CD4-positive, alpha-beta T cell treated with Interleukin-17A for 1 hour (primary cell): Measurements from ENCODE around the gene PRRX1.

Source experiments
- DNase-seq: peaks from one replicate; pipeline ENCODE4 v3.0.0-alpha.2; 2020

PRRX1 gene

DNA sequence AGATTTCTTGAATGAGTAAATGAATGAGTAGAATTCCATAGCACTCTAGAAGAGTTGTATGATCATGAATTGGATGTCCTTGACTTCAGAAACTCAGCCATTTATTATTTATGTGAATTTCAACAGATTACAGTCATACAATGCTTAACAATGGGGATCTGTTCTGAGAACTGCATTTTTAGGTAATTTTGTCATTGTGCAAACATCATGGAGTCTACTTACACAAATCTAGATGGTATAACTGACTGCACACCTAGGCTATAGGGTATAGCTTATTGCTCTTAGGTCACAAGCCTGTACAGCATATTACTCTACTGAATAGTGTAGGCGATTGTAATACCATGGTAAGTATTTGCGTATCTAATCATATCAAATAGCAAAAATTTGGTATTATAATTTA, 59.6 kb downstream of the PRRX1 start:
- DNase-seq, result no peak

DNA sequence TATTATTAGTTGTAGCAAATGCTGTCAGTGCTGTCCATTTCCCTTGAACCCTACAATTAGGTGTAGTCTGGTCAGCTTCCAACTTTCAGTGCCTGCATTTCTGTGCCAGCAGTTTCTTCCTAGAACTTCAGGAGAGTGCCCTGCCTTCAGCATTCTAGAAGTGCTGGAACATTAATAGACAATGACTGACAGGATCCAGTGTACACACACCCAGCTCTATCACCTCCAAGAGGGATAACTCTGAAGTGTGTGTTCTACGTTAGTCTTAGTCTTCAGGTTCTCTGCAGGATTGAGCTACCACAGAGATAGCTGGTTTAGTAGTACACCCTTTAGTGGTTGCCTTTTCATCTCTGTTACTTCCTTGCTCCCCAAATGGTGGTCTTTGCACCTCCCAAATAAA, 61.4 kb downstream of the PRRX1 start:
- DNase-seq, result no peak

DNA sequence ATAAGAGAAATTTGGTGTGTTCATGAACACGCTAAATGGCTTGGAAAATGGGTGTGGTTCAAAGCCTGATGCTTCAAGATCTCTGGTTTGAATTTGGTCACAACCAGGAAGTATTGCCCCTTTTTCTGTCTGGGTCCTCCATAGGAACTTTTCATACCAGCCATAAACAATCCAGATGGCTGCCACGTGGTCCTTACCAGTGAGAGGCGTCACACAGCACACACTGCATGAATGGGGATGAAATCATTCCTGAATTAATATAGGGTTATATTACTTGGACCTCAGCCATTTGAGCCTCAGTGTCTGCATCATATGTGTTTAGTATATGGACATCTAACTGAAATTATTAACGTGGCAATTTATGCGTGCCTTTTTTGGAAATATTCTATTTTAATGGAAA, 64.0 kb downstream of the PRRX1 start:
- DNase-seq, result no peak

DNA sequence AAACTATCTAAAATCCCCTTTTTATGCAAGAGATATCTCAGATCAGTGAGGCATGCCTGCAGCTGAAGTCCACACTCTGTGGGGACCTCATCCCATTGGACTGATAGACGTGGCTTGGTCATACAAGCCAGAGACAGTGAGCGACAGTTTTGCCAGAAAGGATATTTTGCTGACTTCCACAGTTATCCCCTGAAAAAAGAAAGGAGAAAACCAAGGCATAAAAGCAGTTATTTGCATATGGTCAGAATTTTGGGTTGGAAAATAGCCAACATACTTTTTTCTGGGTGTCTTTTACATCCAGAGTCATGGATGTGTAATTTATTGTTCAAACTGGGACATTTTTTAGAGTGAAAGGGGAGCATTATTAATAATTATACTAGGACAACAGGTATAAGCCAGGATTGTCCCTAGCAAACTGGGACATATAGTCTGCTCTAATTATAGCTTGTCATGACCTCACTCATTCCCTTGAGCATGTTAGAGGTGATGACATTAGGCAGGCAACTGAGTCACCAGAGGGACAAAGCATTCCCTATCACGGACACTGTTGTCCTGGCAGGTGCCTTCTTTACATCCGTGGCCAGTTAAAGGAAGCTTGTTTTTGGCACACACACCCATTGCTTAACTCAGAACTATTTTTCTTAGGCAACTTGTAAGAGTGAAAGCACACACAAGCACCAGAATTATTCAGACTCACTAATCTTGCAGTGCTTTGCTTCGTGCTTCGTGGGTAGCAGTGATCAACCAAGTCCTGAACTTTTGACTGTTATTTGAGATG, 65.5 kb downstream of the PRRX1 start:
- DNase-seq, result no peak

DNA sequence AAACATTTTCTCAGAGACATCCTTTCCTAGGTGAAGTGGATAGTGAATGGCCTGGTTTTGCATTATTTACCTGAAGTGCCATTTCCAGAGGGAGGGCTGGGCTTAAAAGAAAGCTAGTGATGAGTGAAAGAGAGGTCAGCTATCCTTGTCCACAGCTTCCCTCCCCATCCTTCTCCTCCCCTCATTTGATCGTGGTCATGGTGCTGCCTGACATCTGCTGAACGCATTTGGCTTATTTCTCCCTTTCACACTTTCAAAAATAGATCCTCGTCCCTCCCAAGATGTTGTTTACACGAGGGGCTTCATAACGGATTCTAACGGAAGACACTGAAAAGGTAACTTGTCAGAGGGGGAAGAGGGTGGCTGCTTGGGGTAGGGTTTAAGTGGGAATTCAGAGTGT, 66.1 kb downstream of the PRRX1 start:
- no peak for DNase-seq

DNA sequence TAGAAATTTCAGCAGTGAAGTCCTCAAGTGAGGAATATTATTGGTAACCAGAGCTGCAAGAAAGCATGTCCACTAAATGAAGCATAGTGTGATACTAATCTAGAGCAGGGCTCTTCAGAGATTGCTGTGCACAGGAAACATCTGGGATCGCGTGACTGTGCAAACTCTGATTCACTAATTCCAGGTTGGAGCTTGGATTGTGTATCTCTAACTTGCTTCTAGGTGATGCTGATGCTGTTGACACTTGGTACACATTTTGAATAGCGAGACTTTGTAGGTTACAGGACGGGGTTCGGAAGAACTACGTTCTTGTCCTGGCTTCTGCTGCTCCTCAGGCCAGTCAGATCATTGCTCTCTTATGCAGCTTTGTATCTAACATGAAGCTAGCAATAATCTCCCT, 66.5 kb downstream of the PRRX1 start:
- DNase-seq, result no peak

DNA sequence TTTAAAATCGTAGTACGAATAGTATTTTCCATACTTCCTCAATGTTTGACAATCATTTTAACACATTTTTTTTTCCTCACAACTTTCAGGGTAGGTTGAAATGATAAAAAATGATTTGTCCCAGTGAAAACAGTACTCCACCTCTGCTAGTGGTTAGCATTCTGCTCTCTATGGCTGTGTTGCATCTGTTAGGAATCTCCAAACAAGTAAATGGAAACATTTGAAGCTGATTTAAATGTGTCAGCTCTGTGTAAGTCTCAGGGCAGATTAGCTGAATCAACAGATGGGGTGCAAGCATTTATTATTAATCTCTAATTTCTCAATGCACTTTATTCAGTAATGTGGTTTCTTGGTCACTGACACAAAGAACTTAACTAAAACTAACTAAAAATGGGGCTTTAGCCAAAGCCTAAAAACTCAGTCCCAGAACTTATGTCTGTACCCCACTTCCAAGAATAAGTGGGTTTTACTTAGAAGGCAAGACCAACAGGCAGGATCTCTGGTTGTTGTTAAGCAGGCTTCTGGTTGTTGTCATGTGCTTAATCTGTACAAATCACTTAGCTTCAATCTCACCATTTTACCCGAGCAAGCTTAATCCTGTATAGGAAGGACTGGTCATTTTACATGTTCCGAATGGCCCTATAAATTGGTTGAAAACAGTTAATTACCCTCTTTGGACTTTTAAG, 67.8 kb downstream of the PRRX1 start:
- DNase-seq, result no peak

DNA sequence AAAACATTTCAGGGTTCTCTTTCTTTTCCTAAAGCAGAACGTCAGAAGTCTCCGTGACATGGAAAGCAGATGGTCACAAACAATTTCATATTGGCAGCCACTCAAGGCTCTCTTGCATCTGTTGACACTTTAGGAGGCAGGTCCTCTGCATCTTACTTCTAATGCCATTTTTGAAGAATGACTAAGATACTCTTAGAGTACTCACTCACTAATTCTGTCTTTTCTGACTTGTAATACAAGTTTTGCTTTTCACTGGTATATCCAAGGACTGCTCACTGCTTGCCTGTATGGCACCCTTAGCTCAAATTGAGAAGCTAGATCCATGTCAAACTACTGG, 68.3 kb downstream of the PRRX1 start:
- DNase-seq, result no peak

DNA sequence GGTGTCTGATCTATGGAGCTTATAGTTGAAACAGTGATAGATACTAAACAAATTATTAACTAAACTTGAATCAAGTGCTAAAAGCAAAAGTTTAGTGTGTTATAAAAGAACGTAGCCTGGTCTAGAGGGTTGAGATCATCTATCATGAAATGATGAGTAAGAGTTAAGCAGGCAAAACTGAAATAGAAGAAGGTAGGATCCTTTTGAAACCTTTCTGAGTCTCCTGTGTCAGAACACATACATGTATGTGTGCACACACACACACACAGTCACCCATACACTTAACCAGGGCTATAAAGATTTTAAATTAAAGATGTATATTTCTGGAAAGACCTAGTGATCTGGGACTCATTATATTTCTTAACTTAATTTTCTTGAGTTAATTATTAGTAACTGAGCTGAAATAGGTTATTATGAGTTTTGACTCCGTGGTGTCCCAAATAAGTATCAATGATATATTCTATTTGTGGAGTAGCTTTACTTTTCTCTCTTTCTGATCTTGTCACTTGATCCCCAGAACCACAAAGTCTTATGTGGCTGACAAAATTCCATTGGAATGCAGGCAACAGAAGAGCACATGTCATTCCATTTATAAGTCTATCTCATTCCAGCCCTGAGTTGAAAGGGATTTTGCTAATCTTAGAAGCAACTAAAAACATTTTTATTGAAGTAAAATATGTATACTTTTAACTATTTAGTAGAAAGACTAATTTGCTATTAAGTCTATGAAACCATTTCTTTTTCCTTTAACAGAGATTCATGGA, 70.7 kb downstream of the PRRX1 start:
- DNase-seq, result no peak

DNA sequence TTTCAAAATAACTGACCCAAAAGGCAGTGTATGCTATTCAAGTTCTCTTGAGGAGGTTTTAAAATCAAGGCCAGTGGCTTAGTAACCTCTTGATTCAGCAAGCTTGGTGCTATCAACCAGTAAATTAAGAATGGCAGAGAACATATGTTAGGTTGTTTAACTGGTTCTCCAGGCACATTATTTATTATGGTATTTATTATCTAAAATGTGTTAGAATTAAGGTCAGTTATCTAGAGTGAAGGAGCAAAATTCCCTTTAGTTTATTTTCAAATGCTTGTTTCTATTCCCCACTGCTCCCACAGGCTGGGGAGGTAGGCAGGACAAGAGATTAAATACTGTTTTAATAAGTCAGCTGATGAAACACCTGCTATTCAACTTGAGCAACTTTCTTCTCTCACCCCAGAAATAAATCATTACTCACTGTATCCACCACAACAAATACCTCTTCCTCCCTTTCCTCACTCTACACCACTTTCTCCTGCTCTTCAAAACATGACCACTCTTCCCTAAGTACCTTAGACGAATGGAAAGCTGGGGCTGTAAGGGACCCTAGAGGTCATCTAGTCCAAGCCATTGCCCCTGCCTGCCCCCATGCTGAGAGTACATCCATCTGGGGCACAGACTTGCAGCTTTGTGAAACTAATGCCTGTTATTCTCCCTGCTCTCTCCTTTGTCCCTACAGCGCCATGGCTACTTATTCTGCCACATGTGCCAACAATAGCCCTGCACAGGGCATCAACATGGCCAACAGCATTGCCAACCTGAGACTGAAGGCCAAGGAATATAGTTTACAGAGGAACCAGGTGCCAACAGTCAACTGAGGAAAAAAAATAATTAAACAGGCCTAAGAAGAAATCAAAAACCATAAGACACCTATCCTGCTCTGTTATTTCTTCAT, 71.7 kb downstream of the PRRX1 start:
- no peak for DNase-seq

DNA sequence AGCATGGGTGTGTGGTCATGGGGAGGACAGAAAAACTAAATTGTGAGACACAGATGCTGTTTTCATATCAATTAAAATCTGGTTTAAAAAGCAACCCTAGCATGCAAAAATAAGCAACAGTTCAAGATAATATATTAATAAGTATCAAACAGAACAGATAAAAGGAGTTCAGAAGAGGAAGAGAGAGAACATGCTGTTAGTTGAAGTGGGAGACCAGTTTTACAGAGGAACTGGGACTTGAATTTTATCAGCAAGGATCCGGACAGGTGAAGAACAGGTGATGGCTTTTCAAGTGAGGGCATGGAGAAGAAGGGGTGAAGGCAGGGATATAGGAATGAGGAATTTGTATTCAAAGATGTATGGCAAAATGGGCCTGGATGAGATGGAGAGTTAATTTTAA, 75.9 kb downstream of the PRRX1 start:
- no peak for DNase-seq

DNA sequence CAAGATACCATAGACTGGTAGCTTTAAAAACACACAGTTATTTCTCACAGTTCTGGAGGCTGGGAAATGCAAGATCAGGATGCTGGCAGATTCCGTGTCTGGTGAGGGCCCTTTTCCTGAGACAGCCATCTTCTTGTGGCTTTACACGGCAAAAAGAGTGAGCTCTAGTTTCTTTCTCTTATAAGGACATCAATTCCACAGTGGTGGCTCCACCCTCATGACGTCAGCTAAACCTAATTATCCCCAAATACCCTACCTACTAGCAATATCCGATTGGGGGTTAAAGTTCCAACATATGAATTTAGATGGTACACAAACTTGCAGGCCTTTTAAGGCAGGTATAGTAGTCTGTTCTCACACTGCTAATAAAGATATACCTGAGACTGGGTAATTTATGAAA, 77.7 kb downstream of the PRRX1 start:
- no peak for DNase-seq

DNA sequence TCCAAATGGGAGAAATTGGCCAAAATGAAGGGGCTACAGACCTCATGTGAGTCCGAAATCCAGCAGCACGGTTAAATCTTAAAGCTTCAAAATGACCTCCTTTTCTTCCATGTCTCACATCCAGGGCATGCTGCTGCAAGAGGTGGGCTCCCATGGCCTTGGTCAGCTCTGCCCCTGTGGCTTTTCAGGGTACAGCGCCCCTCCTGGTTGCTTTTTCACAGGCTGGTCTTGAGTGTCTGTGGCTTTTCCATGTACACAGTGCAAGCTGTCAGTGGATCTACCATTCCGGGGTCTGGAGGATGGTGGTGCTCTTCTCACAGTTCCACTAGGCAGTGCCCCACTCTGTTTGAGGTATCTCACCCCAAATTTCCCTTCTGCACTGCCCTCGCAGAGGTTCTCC, 78.7 kb downstream of the PRRX1 start:
- no peak for DNase-seq

DNA sequence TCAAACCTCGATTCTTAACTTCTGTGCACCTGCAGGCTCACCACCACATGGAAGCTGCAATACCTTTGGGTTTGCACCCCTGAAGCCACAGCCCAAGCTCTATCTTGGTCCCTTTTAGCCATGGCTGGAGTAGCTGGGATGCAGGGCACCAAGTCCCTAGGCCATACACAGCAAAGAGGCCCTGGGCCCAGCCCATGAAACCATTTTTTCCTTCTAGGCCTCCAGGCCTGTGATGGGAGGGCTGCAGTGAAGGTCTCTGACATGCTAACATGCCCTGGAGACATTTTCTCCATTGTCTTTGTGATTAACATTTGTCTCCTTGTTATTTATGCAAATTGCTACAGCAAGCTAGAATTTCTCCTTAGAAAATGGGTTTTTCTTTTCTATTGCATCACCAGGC, 79.2 kb downstream of the PRRX1 start:
- no peak for DNase-seq

DNA sequence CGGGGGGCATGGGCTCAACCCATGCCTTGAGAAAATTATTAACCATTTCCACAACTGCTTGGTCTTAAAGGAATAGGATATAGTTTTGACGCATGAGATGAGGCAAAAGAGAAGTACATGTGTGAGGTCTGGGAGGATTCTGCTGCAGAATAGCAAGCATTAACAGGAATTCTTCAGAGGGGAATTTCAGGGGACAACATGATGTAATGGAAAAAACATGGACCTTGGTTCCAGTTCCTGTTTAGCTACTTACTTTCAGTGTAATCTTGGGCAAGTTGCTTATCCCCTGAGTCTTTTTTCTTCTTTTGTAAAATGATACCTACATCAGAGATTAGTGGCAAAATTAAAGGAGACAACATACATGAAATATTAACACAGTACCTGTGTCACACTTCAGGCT, 85.6 kb downstream of the PRRX1 start:
- no peak for DNase-seq

DNA sequence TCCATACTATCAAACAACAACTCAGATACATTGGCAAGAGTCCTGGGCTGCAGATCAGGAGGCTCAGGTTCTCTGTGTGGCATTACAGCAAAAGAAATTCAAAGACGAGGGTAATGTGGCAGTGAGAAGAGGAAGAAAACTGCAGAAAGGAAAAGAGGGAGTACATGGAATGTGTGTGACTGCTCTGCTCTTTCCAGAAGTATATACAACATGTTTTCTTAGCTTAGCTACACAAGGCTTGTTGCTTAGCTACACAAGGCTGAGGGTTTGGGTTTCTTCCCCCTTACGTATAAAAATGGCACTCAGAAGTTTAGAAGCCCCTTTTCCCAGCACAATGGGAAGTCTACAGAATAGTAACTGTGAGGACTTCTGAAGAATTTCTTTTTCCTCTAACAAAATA, 86.0 kb downstream of the PRRX1 start:
- no peak for DNase-seq

DNA sequence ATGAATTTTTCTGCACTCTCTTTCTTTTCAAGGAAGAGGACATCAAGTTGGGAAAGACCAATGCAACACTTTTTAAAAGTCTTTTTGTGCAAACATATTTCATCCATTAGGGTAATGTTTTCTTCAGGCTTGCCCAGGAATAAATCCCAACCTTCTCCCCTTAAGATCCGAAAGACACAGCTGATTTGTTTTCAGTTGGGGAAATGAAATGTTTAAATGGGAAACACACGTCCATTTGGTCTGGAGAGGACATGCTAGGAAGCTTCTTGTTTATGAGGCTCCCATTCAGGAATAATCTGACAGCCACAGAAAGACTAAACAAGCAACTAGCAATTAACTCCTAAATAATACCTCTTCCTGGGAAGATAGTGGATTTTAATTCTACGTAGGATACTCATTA, 91.9 kb downstream of the PRRX1 start:
- DNase-seq, result no peak

DNA sequence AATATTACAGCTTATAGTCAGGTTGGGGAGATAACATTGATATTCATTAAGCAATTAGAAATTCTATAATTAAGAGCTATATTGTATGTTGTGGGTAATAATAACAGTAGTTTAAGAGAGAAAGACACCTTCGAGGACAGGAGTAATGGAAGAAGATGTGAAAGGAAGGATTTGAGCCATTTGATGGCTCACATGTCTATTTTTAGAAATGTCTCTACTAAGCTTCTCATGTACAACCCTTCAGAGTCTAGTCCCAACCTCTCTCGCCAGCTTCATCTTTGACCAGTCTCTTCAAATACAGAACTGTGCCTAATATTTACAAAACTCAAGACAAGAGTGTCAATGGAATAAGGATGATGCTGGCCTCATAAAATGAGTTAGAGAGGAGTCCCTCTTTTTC, 95.1 kb downstream of the PRRX1 start:
- DNase-seq, result no peak

DNA sequence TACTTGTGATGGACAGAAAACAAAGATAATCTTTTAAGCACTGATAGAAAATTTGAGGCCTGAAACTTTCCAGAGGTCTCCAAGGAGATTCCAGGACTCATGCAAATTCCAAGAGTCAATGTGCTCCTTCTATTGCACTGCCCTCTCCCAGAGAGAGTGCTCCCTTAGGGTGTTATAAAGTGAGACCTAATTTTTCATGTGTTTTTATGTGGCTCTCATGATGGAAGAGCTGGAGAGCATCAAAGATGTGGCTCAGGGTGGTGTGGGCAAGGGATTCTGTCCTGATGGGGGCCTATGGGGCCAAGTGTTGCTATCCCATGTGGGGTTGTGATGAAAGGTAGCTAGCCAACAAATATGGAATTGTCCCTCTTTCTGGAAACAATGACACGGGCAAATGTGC, 101.3 kb downstream of the PRRX1 start:
- no peak for DNase-seq

DNA sequence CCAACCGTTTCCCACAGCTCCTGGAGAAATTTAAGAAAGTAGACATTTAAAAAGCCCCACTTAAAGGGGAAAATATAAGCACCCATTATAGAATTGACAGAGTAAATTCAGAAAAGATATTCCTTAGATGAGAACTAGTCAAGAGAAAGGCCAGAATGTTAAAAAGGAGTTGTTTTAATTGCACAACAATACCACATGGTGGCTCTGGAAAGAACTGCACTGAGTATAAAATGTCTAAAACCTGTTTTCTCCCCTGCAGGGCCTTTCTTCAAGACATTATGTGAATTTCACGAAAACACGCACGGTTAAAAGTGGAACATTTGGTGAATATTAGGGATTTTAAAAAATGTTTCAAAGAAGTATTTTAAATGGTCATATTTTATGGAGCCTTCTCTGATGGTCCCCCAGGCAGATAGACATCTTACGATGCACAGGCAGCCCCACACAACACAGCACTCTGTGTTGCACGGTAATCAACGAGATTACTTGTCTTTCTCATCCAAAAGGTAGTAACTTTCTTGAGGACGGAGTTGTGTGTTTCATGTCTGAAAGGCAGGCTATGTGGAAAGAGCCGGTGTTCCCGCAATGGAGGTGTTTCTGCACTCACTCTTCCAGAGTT, 101.9 kb downstream of the PRRX1 start:
- DNase-seq, result no peak

DNA sequence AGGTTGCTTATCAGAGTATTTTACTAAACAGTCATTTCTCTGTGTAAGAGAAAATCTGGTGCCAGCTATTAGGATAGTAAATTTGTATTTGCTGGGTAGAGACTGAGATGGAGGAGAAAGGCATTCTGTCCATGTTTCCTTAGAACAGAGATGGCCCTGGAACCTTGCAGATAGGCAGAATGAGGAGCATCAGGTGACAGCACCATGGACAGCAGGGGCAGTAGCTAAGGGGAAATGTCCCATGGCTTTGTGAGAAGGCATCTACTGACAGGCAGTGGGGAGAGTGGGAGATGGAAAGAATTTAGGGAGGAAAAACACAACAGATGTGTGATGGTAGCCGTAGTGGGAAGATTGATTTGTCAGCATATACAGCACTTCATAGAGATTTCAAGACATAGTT, 105.0 kb downstream of the PRRX1 start:
- no peak for DNase-seq

DNA sequence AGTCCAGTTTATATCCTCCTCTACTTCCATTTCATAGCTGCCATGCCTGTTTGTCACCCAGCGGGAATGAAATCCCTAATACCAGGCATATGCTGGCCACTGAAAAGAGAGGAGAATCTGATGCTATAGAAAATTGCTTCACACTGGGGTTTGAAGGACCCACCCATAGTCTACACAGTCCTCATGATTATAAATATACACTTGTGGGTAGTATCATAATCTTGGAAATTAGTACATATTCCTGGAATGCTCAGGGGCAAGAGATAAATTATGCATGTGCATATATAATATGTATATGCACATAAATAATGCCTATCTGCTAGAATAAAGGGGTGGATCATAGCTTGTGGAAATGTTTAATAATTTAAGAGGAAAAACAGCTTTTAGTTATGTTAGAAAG, 105.8 kb downstream of the PRRX1 start:
- DNase-seq, result no peak

DNA sequence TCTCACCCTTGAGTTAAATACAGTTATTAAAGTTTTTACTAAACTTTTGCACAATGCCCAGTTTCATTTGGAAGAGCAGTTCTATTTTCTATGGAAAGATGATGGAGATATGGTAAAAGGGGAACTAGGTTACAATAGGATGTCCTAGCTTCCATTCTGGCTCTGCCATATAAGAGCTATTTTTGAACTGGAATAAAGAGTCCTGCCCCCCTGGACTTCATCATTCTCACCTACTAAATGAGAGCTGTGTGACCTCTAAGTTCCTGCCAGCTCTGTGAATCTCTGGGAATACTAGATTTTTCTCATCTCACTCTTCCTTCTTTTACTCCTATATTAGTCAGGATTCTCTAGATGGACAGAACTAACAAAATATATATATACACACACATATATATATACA, 106.3 kb downstream of the PRRX1 start:
- no peak for DNase-seq
